Left ventricle myocardium superior (tissue), 1 donor: ENCODE data around the gene NPTX2. TPM values are rescaled to one million over a fixed set of nuclear protein-coding genes. Genes with fewer than 3 reads are reported as not detected.
A peak's percentile ranks its signal among the peaks of the same experiment; 100 is the strongest.

Experiments used
- ATAC-seq: fragments of 200-7000 bp; cut with Tn5 transposase; one replicate; pipeline ENCODE4 v1.9.1; 2020; ENCODE audit warnings: mild to moderate bottlenecking, moderate library complexity
- DNase-seq: peaks from one replicate; pipeline ENCODE4 v3.0.0-alpha.2; 2020
- intact Hi-C: fragments of 100-400 bp; cut with micrococcal nuclease; formaldehyde crosslinking; loops from one replicate; pipeline ENCODE4 v1.11.0; 2022
- total RNA-seq: library from RNA; stranded (reverse); fragmentation: NEBNext Ultra II Directional; extraction: Animal tissue kit (Norgen Biotek cat#: 25700); gene quantifications from one replicate; pipeline ENCODE4 v1.2.1, GENCODE V29; 2021
- donor health status: DM: no; HTN: yes; CAD: no; lungs with severe emphysema.

NPTX2 gene
- total RNA-seq, 1 donor from 2014 or later: 2.1 TPM

DNA sequence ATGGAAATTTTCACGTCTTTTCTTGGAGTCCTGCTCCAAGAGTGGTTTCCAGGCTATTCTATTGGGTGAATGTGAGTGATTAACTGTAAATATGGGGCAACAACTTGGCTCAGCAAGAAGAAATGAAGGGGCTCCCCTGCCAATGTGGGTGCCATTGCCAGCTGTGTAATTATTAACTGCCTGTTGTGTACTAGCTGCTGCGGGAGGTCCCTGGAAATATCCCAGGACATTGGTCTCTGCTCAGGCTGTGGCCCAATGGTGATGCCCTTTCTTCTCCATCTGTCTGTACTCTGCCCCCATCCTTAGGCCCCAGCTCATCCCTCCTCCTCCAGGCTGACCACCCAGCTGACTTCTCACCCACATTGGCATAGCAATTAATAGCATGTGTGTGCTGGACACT, 29.4 kb downstream of the NPTX2 start:
- intact Hi-C loops: no loop called here
- DNase-seq: no peak
- ATAC-seq: no peak

GRCh38 chr7:98647326-98647725, 30.2 kb downstream of the NPTX2 start:
- DNase-seq (no peak), ATAC-seq (no peak)
- intact Hi-C loops: no loop called here

- no peak for DNase-seq
- intact Hi-C loops: no loop called here
- no peak for ATAC-seq
Observed at GRCh38 chr7:98651760-98652159, 34.7 kb downstream of the NPTX2 start.

GRCh38 chr7:98653601-98654310, 36.7 kb downstream of the NPTX2 start:
- ATAC-seq (no peak), DNase-seq (no peak)
- intact Hi-C loops: no loop called here

- ATAC-seq (no peak), DNase-seq (no peak)
- intact Hi-C loops: no loop called here
Observed at GRCh38 chr7:98654524-98655272, 37.6 kb downstream of the NPTX2 start.

DNA sequence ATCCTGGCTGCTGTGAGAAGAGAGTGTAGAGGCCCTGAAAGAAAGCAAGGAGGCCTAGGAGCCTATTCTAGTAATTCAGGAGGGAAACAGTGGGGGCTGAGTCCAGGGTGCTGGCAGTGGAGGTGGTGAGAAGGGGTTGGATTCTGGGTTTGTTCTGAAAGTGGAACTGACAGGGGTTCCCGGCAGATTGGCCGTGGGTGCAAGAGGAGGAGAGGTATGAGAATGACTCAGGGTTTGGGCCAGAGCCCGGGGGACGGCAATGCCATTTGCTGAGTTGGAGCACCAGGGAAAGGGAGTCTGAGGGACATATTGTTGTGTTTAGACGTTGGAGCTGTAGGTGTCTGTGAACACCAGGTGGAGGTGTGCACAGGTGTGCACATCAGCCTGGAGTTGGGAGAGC, 38.5 kb downstream of the NPTX2 start:
- ATAC-seq (no peak), DNase-seq (no peak)
- intact Hi-C loops: no loop called here

DNA sequence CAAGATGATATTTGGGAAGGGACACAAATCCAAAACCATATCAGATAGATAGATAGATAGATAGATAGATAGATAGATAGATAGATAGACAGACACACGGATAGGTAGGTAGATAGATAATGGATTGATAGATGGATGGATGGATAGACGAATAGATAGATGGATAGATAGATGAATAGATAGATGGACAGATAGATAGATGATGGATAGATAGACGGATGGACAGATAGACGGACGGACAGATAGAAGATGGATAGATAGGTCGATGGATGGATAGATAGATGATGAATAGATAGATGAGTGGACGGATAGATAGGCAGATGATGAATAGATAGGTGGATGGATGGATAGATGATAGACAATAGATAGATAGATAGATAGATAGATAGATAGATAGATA, 39.8 kb downstream of the NPTX2 start:
- ATAC-seq: no peak
- intact Hi-C loops: no loop called here

DNA sequence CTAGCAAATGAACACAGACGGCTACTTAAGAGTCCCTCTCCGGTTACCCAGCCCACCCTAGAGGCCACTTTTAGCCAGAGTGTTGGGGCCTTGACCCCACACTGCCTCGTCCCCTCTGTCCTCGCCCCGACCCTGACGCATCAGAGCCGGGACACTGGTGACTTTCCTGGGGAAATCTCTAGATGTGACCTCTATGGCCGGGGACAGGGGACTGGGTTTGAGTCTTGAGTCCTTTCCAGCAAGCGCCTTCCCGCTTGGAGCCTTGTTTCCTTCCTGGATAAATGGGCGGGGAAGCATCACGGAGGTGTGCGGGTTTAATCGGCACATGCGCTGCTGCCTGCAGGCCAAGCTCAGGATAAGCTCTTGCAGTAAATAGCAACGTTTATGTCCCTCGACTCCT, 40.7 kb downstream of the NPTX2 start:
- ATAC-seq (no peak), DNase-seq (no peak)
- intact Hi-C loops: no loop called here

More for the DNA sequence above, 39.8 kb downstream of the NPTX2 start:
- no peak for DNase-seq

GRCh38 chr7:98659756-98660155, 42.7 kb downstream of the NPTX2 start:
- DNase-seq (no peak), ATAC-seq (no peak)
- intact Hi-C loops: no loop called here

GRCh38 chr7:98661607-98662006, 44.5 kb downstream of the NPTX2 start:
- no peak for DNase-seq
- no peak for ATAC-seq
- intact Hi-C loops: no loop called here

GRCh38 chr7:98662289-98662688, 45.2 kb downstream of the NPTX2 start:
- no peak for DNase-seq
- ATAC-seq: no peak
- intact Hi-C loops: no loop called here

- ATAC-seq (no peak), DNase-seq (no peak)
- intact Hi-C loops: no loop called here
Observed at GRCh38 chr7:98664882-98665281, 47.8 kb downstream of the NPTX2 start.

DNA sequence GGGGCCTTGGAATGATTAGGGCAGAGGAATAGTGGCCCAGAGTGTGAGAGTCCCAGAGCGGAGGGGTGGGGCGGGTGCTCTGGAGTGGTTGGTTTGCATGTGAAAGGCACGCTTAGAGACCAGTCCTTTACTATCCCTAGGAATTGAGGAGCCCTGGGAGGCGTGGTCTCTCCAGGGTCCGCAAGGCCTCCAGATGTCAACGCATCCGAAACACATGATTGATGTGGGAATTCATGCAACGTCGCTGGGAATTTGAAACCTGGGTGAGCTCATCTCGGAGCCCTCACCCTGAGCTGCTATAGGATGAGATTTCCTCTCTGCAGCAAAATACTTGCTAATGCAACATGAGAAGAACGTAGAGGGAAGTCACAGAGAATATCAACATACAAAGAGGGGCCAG, 51.2 kb downstream of the NPTX2 start:
- DNase-seq (no peak), ATAC-seq (no peak)
- intact Hi-C loops: no loop called here

DNA sequence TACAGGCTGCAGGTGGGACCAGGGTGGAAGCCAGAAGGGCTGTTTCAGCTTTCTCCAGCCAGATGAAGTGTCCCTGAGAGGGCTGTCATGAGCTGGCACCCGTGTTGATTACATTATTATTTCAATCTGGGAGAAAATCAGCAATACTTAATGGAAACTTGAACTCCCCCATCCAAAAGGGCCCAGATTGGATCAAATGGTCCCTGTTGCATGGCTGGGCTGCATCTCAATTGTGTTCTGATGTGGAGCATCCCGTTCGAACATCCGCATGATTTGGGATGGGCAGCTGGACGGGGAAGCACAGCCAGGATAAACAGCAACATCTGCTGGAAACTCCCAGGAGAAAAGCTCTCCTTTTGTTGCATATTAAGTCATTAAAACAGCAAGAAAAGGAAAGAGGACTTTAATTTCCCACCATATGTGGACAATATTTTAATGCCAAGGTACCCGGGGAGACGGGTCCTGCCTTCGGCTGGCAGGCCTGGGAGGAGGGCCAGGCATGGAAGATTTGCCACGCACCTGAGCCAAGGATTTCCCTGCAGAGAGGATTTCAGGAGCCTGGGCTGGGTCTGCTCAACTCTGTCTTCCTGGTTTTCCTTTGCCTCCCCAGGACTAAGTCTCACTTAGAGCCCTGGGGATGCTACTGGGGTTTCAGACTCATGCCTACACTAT, 52.4 kb downstream of the NPTX2 start:
- ATAC-seq: peak; percentile 78

GRCh38 chr7:98670186-98670585, 53.1 kb downstream of the NPTX2 start:
- ATAC-seq (no peak), DNase-seq (no peak)
- intact Hi-C loops: no loop called here

More for the DNA sequence above, 52.4 kb downstream of the NPTX2 start:
- peak; percentile 48 for DNase-seq
- intact Hi-C loops: no loop called here

DNA sequence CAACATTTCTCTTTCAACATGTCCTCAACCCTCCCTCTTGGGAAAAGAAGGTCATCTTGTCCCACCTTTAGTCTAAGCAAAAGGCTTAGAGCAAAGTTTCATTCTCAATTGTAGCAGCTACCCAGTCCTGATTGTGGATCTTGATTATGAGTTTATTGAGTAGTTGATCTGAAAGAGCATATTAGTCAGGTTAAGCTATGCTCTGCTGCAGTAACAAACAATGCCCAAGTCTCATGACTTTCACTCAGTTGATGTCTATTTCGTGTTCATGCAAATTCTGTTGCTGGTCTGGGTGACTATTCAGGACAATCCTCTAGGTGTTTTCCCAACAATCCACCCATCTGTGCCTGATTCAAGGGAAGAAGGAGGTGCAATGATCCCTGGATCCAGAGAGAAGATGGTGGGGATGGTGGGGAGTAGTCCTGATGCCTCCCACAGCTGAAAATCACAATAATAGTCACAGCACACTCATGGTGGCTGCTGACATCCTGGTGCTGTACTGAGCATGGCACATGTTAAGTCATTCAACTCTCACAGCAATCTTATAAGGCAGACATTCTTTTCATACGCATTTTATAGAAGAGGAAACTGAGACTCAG, 54.7 kb downstream of the NPTX2 start:
- intact Hi-C loops: no loop called here
- ATAC-seq: no peak
- DNase-seq: no peak

DNA sequence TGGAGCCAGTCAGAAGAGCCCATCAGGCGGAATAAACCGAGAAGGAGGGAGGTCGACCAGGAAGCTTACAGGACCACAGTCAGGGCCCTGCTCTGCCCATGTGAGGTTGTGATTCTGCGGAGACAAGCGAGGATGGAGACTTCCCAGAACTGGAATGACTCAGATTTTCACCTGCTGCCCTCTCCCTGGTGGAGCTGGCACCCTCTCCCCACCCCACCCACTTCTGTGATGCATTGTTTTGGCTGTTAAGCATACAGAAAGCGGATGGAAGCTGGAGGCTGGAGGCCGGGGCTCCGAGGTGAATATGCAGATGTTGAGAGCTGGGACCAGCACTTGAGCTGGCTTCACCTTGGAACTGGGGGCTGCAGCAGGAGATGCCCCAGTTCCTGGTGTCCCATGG, 57.4 kb downstream of the NPTX2 start:
- DNase-seq: no peak
- intact Hi-C loops: no loop called here
- ATAC-seq: no peak

DNA sequence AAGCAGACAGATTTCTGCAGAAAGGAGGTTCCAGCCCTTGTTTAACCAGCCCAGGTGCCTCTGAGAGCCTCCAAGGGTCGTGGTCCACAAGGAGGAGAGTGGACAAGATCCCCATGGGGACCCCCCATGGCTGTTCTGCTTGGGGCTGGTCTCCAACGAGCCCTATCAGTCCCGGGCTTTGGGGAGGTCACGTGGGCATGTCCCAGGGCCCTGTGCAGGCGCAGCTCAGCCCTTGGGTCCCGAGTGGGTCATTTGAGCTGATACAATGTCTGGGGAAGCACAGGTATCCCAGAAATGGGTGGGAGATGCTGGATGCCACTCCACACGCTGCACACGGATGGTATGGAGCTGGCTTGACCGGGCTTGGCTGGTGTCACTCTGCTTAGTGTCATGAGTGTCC, 57.8 kb downstream of the NPTX2 start:
- ATAC-seq: no peak
- intact Hi-C loops: no loop called here
- no peak for DNase-seq

DNA sequence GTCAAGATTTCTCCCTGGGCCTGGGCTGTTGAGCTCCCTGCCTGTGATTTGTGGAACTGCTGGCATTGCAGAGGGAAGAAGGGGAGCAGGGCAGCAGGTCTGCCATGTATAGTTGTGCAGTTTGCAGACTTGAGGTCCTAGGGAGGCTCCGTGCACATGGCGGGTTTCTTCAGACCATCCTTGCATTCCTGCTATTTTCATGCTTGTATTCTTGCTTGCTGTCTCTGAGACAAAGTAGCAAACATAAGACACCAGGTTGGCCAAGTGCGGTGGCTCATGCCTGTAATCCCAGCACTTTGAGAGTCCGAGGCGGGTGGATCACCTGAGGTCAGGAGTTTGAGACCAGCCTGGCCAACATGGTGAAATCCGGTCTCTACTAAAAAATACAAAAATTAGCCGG, 61.1 kb downstream of the NPTX2 start:
- intact Hi-C loops: no loop called here
- ATAC-seq: no peak
- DNase-seq: no peak
